A549 (cell line): Measurements from ENCODE around the gene AFF1. TPM values are rescaled to one million over a fixed set of nuclear protein-coding genes. Genes with fewer than 3 reads are reported as not detected.

Experiments used
- ATAC-seq, 2 experiments: fragments of 200-7000 bp in 1 of 2; fragments of >200 bp in 1 of 2; cut with Nextera tagmentation in 1 of 2; cut with Tn5 transposase in 1 of 2; 3 replicates each; pipeline versions ENCODE4 v1.8.0 to v1.9.1; 2018 to 2020; ENCODE audit warnings: mild to moderate bottlenecking in 1 of 2, moderate library complexity in 1 of 2
- CTCF ChIA-PET: fragments of 300-600 bp; sonication (Branson Sonifier 250); formaldehyde crosslinking; extraction: SDS; loops from one replicate; lab custom pipeline; 2021; ENCODE audit warnings: antibody characterized with exemption, inconsistent platforms; lab: Yijun Ruan, JAX
- POLR2A ChIA-PET: fragments of 350-600 bp; formaldehyde crosslinking; extraction: SDS; loops from one replicate; lab custom pipeline; 2021; ENCODE audit warnings: antibody characterized with exemption, inconsistent platforms; lab: Yijun Ruan, JAX
- DNase-seq, 2 experiments: peaks; one replicate each; pipeline versions ENCODE4 v3.0.0 to v3.0.0-alpha.2; 2011 to 2016; ENCODE audit warnings: low read depth in 1 of 2, low spot score in 1 of 2
- FAIRE-seq: peaks from 2 replicates; lab custom pipeline; 2011; peaks lifted over from hg19 to GRCh38; lab: Jason Lieb, UNC
- H3K27ac ChIP-seq, 2 experiments: fragments of >200 bp; sonication (Bioruptor Twin); formaldehyde crosslinking; 3 replicates each; pipeline ENCODE4 v1.5.1; 2016 to 2017
- H3K4me1 ChIP-seq: fragments of >200 bp; sonication (Bioruptor Twin); formaldehyde crosslinking; 3 replicates; pipeline ENCODE4 v1.6.1; 2016
- H3K4me2 ChIP-seq: fragments of >200 bp; sonication (Bioruptor Twin); formaldehyde crosslinking; 3 replicates; pipeline ENCODE4 v1.6.1; 2016
- H3K4me3 ChIP-seq: fragments of >200 bp; sonication (Bioruptor Twin); formaldehyde crosslinking; 3 replicates; pipeline ENCODE4 v1.5.1; 2016
- H3K9me3 ChIP-seq: fragments of >200 bp; sonication (Bioruptor Twin); formaldehyde crosslinking; 3 replicates; pipeline ENCODE4 v1.6.1; 2016
- ATOH8 ChIP-seq: fragments of 250-450 bp; sonication (Bioruptor Pico); IDR thresholded peaks from 2 replicates; pipeline ENCODE4 v1.5.0; 2020; ENCODE audit warnings: low read depth, mild to moderate bottlenecking, moderate library complexity
- BCL3 ChIP-seq: fragments of >200 bp; sonication (Bioruptor Twin); formaldehyde crosslinking; IDR thresholded peaks from 3 replicates; pipeline ENCODE4 v1.6.1; 2016
- CHD2 ChIP-seq: fragments of 150-350 bp; IDR thresholded peaks from 2 replicates; pipeline ENCODE4 v1.6.1; 2014; ENCODE audit warnings: low read length; ENCODE audit not compliant: partially characterized antibody
- CTCF ChIP-seq: fragments of >200 bp; sonication (Bioruptor Twin); formaldehyde crosslinking; IDR thresholded peaks from 3 replicates; pipeline ENCODE4 v1.5.1; 2016
- EP300 ChIP-seq, 2 experiments: fragments of >200 bp; sonication (Bioruptor Twin); formaldehyde crosslinking; IDR thresholded peaks; 2 replicates in 1 of 2; 3 replicates in 1 of 2; pipeline ENCODE4 v1.6.1; 2016 to 2017
- FOSL2 ChIP-seq, 2 experiments: fragments of 450-650 bp in 1 of 2; fragments of >200 bp in 1 of 2; sonication (Bioruptor Twin) in 1 of 2; formaldehyde crosslinking; IDR thresholded peaks; 2 replicates each; pipeline versions ENCODE4 v1.5.0 to v1.6.1; 2016 to 2020; ENCODE audit warnings: mild to moderate bottlenecking in 1 of 2, moderate library complexity in 1 of 2
- FOXS1 ChIP-seq: fragments of 250-450 bp; sonication (Bioruptor Pico); IDR thresholded peaks from 2 replicates; pipeline ENCODE4 v1.5.0; 2020; ENCODE audit warnings: mild to moderate bottlenecking, moderate library complexity
- HES2 ChIP-seq: fragments of >200 bp; sonication (Bioruptor Twin); formaldehyde crosslinking; IDR thresholded peaks from 2 replicates; pipeline ENCODE4 v1.6.1; 2016
- HMGXB4 ChIP-seq: fragments of 250-450 bp; sonication (Bioruptor Pico); IDR thresholded peaks from 2 replicates; pipeline ENCODE4 v1.5.0; 2021; ENCODE audit warnings: mild to moderate bottlenecking, moderate library complexity, borderline replicate concordance
- HOXA7 ChIP-seq: fragments of 250-450 bp; sonication (Bioruptor Pico); IDR thresholded peaks from 2 replicates; pipeline ENCODE4 v1.5.0; 2020; ENCODE audit warnings: mild to moderate bottlenecking, moderate library complexity
- HOXB13 ChIP-seq: fragments of 250-450 bp; sonication (Bioruptor Pico); IDR thresholded peaks from 2 replicates; pipeline ENCODE4 v1.5.0; 2020; ENCODE audit warnings: low read depth, mild to moderate bottlenecking, moderate library complexity
- HOXB5 ChIP-seq: fragments of 250-450 bp; sonication (Bioruptor Pico); IDR thresholded peaks from 2 replicates; pipeline ENCODE4 v1.5.0; 2020; ENCODE audit warnings: mild to moderate bottlenecking, moderate library complexity
- KDM1A ChIP-seq: fragments of 200-600 bp; sonication (generic); IDR thresholded peaks from 2 replicates; pipeline ENCODE4 v1.6.1; 2016; ENCODE audit warnings: low read depth, mild to moderate bottlenecking
- MAX ChIP-seq: IDR thresholded peaks from 2 replicates; pipeline ENCODE4 v1.6.1; 2012
- MAZ ChIP-seq: fragments of 150-350 bp; IDR thresholded peaks from 2 replicates; pipeline ENCODE4 v1.6.1; 2014; ENCODE audit warnings: antibody characterized with exemption, low read depth, low read length, borderline replicate concordance
- NR3C1 ChIP-seq: fragments of >200 bp; sonication (Bioruptor Twin); formaldehyde crosslinking; IDR thresholded peaks from 3 replicates; pipeline ENCODE4 v1.6.1; 2017
- POLR2A ChIP-seq: IDR thresholded peaks from 2 replicates; pipeline ENCODE4 v1.6.1; 2012; ENCODE audit warnings: mild to moderate bottlenecking, low read length
- REST ChIP-seq: fragments of 200-600 bp; sonication (generic); IDR thresholded peaks from 2 replicates; pipeline ENCODE4 v1.6.1; 2016; ENCODE audit warnings: antibody characterized with exemption, mild to moderate bottlenecking, moderate library complexity
- RNF2 ChIP-seq: fragments of 200-600 bp; sonication (generic); IDR thresholded peaks from 2 replicates; pipeline ENCODE4 v1.6.1; 2016; ENCODE audit warnings: low read depth, mild to moderate bottlenecking, antibody characterized with exemption, moderate library complexity, borderline replicate concordance
- SMC3 ChIP-seq: fragments of >200 bp; sonication (Bioruptor Twin); formaldehyde crosslinking; IDR thresholded peaks from 3 replicates; pipeline ENCODE4 v1.6.1; 2018; ENCODE audit warnings: inconsistent platforms
- SREBF2 ChIP-seq: fragments of 450-650 bp; IDR thresholded peaks from 2 replicates; pipeline ENCODE4 v1.6.1; 2014; ENCODE audit warnings: mild to moderate bottlenecking, moderate library complexity
- TP53 ChIP-seq: fragments of 250-450 bp; sonication (Bioruptor Pico); IDR thresholded peaks from 2 replicates; pipeline ENCODE4 v1.5.0; 2021; ENCODE audit warnings: mild to moderate bottlenecking, moderate library complexity
- USF2 ChIP-seq: fragments of 450-650 bp; IDR thresholded peaks from 2 replicates; pipeline ENCODE4 v1.6.1; 2014; ENCODE audit warnings: antibody characterized with exemption
- ZC3H11A ChIP-seq: fragments of 450-650 bp; IDR thresholded peaks from 2 replicates; pipeline ENCODE4 v1.6.1; 2014; ENCODE audit warnings: antibody characterized with exemption, mild to moderate bottlenecking
- ZSCAN20 ChIP-seq: fragments of 250-450 bp; sonication (Bioruptor Pico); IDR thresholded peaks from 2 replicates; pipeline ENCODE4 v1.8.0; 2022; ENCODE audit warnings: mild to moderate bottlenecking, moderate library complexity
- WGBS: methylation state at CpG from one replicate; pipeline ENCODE4 v1.1.6; 2017; ENCODE audit errors: missing lambda C conversion rate; 5-methylcytosine and 5-hydroxymethylcytosine counted together
- polyA plus RNA-seq, 4 experiments: library from polyadenylated mRNA; depleted of rRNA in 3 of 4; stranded (reverse); fragments of >200 nt; fragmentation: RNase III in 1 of 4; extraction: RNeasy Plus Mini Kit Qiagen cat#74134 plus additional on column Dnase treatment in 1 of 4; gene quantifications; 2 replicates in 3 of 4; 3 replicates in 1 of 4; pipeline ENCODE4 v1.2.3, GENCODE V29; 2011 to 2017

Gene AFF1
- polyA plus RNA-seq, 2 of the 4 experiments (the other 2 are of a cell fraction): 13.7 to 15.4 TPM

- TF ChIP-seq ZC3H11A: no peak
- TF ChIP-seq HOXB13 (CRISPR knock-in tag): peak; percentile 74; the same call in 1 of the 2 replicates
- TF ChIP-seq REST: no peak
- no peak for TF ChIP-seq CHD2
- no peak for TF ChIP-seq HOXA7 (CRISPR knock-in tag)
- TF ChIP-seq FOSL2 (IDR thresholded peaks at IDR 0.05): no peak
- peak; percentile 53 for TF ChIP-seq FOSL2 (CRISPR knock-in tag; IDR thresholded peaks at IDR 0.05)
- no peak for TF ChIP-seq ZSCAN20 (CRISPR knock-in tag)
- TF ChIP-seq SMC3: no peak
- 0 out of 2 replicates have a peak, but pooled peaks have one; percentile 15 for TF ChIP-seq USF2
- TF ChIP-seq RNF2: no peak
- TF ChIP-seq HES2: no peak
- TF ChIP-seq SREBF2: no peak
- peak in 1 of 2 experiments; percentile 51; a peak in 2 of 5 replicates for TF ChIP-seq EP300 (IDR thresholded peaks at IDR 0.05)
- TF ChIP-seq, all 56 proteins: peak for 5
Observed at GRCh38 chr4:86926435-86927086, 8.2 kb upstream of the AFF1 start (continued).

- WGBS: 0% methylated on average over 2 of the region's 2 CpGs
- ChIA-PET CTCF (interaction anchor here (0.8 to 1.6 kb wide), 3 partner anchors 165 to 1359 kb away, joined by 3 to 6 read pairs (median 3); no protein-coding TSS in a partner anchor), POLR2A (interaction anchor here (0.9 to 2.0 kb wide), 3 partner anchors 8 to 334 kb away, joined by 4 to 9 read pairs (median 7); partner anchors contain the start of gene PTPN13)
- H3K9me3 ChIP-seq: no peaks in the 10 kb centered on the region
- peaks cover 48% of the 10 kb centered on the region for H3K4me1 ChIP-seq
- FAIRE-seq (no peak), DNase-seq (peak; percentile 71 to 83), ATAC-seq (peak; percentile 77 to 87)
- H3K4me3 ChIP-seq: no peak overlapping the region
- peak overlapping the region; percentile 57 to 81 for H3K27ac ChIP-seq
- peak overlapping the region; percentile 63 for H3K4me2 ChIP-seq
- TF ChIP-seq HES2 (0 out of 2 replicates have a peak, but pooled peaks have one; percentile 15), FOXS1 (peak; percentile 53; the same call in 1 of the 2 replicates), CTCF (no peak), MAX (no peak), BCL3 (no peak), MAZ (no peak), HMGXB4 (CRISPR knock-in tag) (no peak), ATOH8 (no peak), TP53 (CRISPR knock-in tag) (no peak), EP300 (IDR thresholded peaks at IDR 0.05) (peak in 1 of 2 experiments; percentile 40; a peak in 1 of 5 replicates), HOXB5 (peak; percentile 36; the same call in 1 of the 2 replicates), KDM1A (no peak), NR3C1 (no peak), POLR2A (no peak)
Observed at GRCh38 chr4:86927843-86928395, 6.9 kb upstream of the AFF1 start.
